Neural cell (in vitro differentiated cells): ENCODE measurements around the gene NRDC.

ENCODE experiments used
- EP300 ChIP-seq: fragments of 450-650 bp; conservative IDR thresholded peaks from 2 replicates; pipeline ENCODE4 v1.6.1; 2014; ENCODE audit warnings: antibody characterized with exemption, mild to moderate bottlenecking, moderate library complexity; ENCODE audit not compliant: poor library complexity, severe bottlenecking
- EZH2 ChIP-seq: fragments of 200-600, 300-800 bp; shearing (Covaris generic), sonication (generic); IDR thresholded peaks from 2 replicates; pipeline ENCODE4 v1.6.1; 2014; ENCODE audit warnings: antibody characterized with exemption, low read length, borderline replicate concordance, mild to moderate bottlenecking; ENCODE audit not compliant: insufficient read depth, poor library complexity, severe bottlenecking
- POLR2AphosphoS5 ChIP-seq: IDR thresholded peaks from 2 replicates; pipeline ENCODE4 v1.6.1; 2012
- RAD21 ChIP-seq: fragments of 450-650 bp; conservative IDR thresholded peaks from 2 replicates; pipeline ENCODE4 v1.6.1; 2014; ENCODE audit warnings: antibody characterized with exemption, mild to moderate bottlenecking, moderate library complexity
- TAF1 ChIP-seq: IDR thresholded peaks from 2 replicates; pipeline ENCODE4 v1.6.1; 2012; ENCODE audit warnings: low read depth
- TF ChIP-seq, protein P1 (sequence below): fragments of 450-650 bp; IDR thresholded peaks from 2 replicates; pipeline ENCODE4 v1.5.1; 2014; ENCODE audit warnings: antibody characterized with exemption, mild to moderate bottlenecking, moderate library complexity; ENCODE audit not compliant: poor library complexity, severe bottlenecking
- TF ChIP-seq, protein P2 (sequence below): IDR thresholded peaks from 2 replicates; pipeline ENCODE4 v1.6.1; 2012; ENCODE audit warnings: borderline replicate concordance

DNA sequence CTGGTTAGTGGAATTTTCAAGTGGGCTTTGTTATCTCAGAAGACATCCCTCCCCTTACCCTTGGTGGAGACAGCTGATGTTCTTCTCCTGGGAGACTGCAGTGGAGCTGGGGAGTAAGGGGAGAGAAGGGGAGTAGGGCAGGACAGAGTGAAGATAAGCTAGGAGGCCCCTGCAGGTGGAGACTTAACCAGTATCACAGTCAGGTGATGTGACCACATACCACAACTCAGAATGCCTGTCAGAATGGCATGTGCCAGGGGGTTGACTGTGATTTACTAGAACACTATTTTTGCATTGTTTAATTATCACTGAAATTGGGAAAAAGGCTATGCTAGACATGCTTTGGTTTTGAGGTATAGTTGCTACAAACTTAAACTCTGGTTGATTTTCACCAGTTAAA, 124.6 kb downstream of the NRDC start:
- TF ChIP-seq, protein P1, sequence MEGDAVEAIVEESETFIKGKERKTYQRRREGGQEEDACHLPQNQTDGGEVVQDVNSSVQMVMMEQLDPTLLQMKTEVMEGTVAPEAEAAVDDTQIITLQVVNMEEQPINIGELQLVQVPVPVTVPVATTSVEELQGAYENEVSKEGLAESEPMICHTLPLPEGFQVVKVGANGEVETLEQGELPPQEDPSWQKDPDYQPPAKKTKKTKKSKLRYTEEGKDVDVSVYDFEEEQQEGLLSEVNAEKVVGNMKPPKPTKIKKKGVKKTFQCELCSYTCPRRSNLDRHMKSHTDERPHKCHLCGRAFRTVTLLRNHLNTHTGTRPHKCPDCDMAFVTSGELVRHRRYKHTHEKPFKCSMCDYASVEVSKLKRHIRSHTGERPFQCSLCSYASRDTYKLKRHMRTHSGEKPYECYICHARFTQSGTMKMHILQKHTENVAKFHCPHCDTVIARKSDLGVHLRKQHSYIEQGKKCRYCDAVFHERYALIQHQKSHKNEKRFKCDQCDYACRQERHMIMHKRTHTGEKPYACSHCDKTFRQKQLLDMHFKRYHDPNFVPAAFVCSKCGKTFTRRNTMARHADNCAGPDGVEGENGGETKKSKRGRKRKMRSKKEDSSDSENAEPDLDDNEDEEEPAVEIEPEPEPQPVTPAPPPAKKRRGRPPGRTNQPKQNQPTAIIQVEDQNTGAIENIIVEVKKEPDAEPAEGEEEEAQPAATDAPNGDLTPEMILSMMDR = no peak
- TF ChIP-seq TAF1 (no peak), EZH2 (no peak), RAD21 (no peak), EP300 (no peak), POLR2AphosphoS5 (no peak)
- TF ChIP-seq, protein P2, sequence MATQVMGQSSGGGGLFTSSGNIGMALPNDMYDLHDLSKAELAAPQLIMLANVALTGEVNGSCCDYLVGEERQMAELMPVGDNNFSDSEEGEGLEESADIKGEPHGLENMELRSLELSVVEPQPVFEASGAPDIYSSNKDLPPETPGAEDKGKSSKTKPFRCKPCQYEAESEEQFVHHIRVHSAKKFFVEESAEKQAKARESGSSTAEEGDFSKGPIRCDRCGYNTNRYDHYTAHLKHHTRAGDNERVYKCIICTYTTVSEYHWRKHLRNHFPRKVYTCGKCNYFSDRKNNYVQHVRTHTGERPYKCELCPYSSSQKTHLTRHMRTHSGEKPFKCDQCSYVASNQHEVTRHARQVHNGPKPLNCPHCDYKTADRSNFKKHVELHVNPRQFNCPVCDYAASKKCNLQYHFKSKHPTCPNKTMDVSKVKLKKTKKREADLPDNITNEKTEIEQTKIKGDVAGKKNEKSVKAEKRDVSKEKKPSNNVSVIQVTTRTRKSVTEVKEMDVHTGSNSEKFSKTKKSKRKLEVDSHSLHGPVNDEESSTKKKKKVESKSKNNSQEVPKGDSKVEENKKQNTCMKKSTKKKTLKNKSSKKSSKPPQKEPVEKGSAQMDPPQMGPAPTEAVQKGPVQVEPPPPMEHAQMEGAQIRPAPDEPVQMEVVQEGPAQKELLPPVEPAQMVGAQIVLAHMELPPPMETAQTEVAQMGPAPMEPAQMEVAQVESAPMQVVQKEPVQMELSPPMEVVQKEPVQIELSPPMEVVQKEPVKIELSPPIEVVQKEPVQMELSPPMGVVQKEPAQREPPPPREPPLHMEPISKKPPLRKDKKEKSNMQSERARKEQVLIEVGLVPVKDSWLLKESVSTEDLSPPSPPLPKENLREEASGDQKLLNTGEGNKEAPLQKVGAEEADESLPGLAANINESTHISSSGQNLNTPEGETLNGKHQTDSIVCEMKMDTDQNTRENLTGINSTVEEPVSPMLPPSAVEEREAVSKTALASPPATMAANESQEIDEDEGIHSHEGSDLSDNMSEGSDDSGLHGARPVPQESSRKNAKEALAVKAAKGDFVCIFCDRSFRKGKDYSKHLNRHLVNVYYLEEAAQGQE = no peak
